HTERT RPE-1 (cell line): ENCODE measurements around the gene ARMC9.

ENCODE experiments used
- in situ Hi-C: fragments of 300-500 bp; cut with MboI; formaldehyde crosslinking; loops from 4 replicates; pipeline ENCODE4 v1.14.3; 2020; ENCODE audit warnings: low sequenced_read_pairs

Gene ARMC9

DNA sequence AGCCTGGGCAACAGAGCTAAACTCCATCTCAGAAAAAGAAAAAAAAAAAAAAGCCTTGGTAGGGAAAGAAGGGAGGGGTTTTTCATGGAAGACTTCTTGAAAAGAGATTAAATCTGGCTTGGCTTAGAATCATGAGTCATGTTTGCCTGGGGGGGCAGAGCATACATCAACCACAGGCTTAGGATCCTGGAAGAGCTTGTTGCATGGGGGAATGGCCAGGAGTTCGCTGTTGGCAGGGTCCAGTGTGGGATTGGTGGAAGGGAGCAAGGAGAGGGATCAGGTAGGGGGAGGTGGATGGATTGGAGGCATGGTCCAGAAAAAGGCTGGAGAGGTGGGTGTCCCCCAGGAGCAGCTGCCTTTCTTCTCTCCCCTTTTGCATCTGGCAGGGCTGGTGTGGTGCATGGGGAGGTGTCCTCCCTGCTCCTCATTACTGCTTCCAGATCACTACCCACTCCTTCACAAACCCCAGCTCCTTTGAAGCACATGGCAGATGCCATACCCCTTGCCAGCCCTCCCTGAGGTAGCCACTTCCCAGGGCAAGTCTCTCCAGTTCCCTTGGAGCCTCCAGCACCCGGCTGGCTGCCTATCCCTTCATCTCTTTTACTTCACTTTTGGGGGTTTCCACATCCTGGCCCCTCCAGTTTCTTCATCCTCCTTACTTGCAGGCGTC lies 2.5 kb downstream of the ARMC9 start:
- in situ Hi-C loops: no loop called here

DNA sequence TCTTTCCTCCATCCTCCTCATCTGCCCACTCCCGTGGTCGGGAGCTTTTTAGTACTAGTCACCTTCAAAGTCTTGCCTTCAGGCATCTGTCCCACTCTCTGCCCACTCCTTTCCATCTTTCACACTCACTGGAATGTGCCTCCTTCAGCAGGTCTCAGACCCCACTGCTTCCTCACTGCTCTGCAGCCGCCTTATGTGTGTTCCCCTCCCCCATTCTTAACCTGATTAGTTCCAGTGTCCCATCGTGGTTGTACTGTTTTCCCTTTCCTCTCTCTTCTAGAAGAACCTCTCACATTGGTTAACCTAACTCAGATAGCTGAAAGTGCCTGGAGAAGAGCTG lies 3.0 kb downstream of the ARMC9 start:
- in situ Hi-C loops: no loop called here

DNA sequence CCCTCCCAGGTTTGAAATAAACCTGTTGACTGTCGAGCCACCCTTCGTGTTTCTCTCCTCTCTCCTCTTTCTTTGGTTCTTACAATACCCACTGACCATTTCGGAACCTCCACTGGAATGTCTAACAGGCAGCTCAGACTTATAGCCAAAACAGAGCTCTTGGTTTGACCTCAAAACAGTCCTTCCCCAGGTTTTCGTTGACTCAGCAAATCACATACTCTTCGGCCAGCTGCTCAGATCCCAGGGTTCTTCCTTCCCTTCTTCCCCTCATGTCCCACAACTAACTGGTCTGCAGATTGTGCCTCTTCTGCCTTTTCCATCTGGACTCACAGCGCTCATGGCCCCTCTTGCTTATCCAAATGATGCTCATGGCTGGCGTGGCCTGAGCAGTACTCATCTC lies 4.7 kb downstream of the ARMC9 start:
- in situ Hi-C loops: no loop called here

- in situ Hi-C loops: no loop called here
Observed at GRCh38 chr2:231204146-231204545, 5.7 kb downstream of the ARMC9 start.

- in situ Hi-C loops: no loop called here
Observed at GRCh38 chr2:231204581-231204980, 6.2 kb downstream of the ARMC9 start.

DNA sequence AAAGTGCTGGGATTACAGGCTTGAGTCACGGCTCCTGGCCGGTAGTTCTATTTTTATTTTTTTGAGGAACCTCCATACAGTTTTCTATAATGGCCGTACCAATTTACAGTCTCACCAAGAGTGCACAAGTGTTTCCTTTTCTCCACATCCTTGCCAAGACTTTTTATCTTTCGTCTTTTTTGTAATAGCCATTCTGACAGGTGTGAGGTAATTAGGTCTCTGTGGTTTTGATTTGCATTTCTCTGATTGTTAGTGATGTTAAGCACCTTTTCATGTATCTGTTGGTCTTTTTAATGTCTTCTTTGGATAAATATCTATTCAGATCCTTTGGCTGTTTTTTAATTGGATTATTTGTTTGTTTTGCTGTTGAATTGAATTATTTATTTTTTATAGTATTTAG lies 9.3 kb downstream of the ARMC9 start:
- in situ Hi-C loops: no loop called here

DNA sequence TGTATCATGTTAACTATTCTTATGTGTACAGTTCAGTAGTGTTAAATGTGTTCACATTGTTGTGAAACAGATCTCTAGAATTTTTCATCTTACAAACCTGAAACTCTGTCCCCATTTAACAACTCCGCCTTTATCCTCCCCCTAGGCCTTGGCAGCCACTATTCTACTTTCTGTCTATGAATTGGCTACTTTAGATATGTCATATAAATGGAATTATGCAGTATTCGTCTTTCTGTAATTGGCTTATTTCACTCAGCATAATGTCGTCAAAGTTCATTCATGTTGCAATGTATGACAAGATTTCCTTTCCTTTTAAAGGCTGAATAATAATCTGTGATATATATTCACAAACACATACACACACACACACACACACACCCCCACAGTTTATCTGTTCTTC lies 12.4 kb downstream of the ARMC9 start:
- in situ Hi-C loops: no loop called here

DNA sequence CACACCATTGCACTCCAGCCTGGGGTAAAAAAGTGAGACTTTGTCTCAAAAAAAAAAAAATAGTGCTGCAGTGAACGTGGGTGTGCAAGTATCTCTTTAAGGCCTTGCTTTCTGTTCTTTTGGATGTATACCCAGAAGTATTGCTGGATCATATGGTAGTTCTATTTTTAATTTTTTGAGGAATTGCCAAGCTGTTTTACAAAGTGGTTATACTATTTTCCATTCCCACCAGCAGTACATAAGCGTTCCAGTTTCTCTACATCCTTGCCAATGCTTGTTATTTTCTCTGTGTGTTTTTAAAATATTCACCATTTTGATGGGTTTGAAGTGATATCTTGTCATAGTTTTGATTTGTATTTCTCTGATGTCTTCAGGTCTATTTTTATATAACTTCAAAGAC lies 13.1 kb downstream of the ARMC9 start:
- in situ Hi-C loops: no loop called here

DNA sequence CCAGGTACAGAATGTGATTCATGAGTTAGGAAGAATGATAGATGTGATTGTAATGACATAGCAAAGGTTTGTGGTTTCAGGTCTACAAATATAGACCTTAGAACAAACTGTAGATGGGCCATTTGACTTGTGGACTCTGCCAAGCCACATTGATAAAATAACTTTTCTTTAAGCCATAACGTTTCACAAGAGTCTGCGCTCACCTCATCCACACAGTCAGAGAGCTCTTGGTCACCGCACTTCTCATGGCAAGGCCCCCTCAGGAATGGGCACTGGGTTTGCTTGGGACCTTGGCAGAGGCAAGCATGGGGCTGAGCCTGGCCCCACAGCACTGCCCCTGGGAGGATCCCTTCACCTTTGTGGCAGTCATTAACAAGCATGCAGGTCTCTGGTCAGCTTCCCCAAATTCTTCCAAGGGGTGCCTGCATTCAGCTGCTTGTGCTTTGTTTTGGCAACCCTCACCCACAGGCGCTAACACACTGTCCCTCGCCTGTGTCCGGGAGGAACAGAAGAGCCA lies 14.0 kb downstream of the ARMC9 start:
- in situ Hi-C loops: no loop called here

GRCh38 chr2:231213931-231214642 lies 15.7 kb downstream of the ARMC9 start:
- in situ Hi-C loops: no loop called here

- in situ Hi-C loops: no loop called here
Observed at GRCh38 chr2:231218366-231218765, 19.9 kb downstream of the ARMC9 start.

GRCh38 chr2:231219289-231219688 lies 20.9 kb downstream of the ARMC9 start:
- in situ Hi-C loops: no loop called here

GRCh38 chr2:231221761-231222160 lies 23.3 kb downstream of the ARMC9 start:
- in situ Hi-C loops: no loop called here

GRCh38 chr2:231222318-231223000 lies 24.0 kb downstream of the ARMC9 start:
- in situ Hi-C loops: no loop called here

GRCh38 chr2:231223001-231223375 lies 24.6 kb downstream of the ARMC9 start:
- in situ Hi-C loops: no loop called here

GRCh38 chr2:231223458-231223976 lies 25.1 kb downstream of the ARMC9 start:
- in situ Hi-C loops: no loop called here

DNA sequence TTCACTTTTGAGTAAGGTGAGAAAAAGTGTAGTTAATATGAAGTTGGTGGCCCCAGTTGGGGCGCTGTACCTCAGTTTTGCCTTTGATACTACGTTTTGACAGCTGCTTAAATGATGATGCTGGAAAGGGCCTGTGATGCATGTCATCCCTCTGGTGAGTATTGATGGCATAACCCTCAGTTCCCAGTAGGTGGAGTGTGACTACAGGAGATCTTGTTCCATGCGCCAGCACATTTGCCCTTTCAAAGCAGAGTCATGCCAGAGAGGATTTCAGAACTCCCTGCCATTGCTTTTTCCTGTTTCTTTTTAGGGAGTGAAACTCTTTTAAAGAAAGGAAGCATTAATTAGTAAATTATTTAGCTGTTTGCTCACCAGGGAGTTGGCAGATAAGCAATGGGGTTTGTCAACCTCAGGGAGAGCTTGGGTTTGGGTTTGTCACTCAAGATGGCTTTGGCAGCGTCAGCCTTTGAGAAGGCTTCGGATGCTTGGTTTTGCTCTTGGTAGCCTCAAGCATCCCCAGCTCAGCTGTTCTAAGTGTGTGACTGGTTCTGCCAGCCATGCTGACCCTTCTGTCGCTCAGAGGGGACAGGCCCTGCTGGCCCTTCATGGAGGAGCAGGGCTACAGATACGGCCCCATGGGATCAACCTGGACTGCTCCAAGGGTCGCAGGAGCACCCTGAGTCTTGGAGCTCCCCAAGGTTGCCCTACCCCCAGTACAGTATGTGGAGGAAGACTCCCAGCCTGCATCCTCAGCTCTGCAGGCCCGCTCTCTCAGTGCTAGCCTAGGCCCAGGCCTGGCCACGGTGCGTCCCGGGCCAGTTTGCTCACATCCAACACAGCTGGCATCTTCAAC lies 29.1 kb downstream of the ARMC9 start:
- in situ Hi-C loops: no loop called here

DNA sequence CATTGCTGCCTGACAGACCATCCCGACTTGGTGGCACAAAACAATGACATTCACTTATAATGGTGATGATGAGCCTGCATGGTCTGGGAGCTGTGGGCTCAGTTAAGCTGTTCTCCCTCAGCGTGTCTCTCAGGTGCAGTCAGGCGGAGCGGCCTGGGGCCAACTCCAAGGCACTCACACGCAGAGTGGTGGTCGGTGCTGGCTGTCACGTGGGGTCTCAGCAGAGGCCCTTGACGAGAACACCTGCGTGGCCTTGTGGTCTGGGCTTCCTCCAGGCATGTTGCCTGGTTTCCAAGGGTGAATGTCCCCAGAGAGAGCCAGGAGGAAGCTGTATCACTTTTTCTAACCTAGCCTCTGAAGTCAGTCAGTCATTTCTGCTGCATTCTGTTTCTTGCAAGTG lies 29.8 kb downstream of the ARMC9 start:
- in situ Hi-C loops: no loop called here

GRCh38 chr2:231228974-231229529 lies 30.6 kb downstream of the ARMC9 start:
- in situ Hi-C loops: no loop called here

DNA sequence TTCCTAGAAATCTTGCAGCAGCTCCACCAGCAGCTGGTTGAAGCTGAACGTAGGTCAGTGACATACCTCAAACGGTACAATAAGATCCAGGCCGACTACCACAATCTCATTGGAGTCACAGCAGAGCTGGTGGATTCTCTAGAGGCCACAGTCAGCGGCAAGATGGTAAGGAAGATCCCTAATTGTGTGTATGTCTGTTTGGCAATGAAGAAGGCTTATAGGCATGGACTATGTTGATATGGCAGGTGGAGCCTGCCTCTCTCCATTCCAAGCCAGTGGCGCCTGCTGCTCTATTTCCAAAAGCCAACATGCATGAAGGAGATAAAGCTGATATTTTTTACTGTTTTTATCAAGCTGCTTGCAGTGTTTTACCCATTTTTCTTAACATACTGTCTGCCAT lies 36.8 kb downstream of the ARMC9 start:
- in situ Hi-C loops: no loop called here

DNA sequence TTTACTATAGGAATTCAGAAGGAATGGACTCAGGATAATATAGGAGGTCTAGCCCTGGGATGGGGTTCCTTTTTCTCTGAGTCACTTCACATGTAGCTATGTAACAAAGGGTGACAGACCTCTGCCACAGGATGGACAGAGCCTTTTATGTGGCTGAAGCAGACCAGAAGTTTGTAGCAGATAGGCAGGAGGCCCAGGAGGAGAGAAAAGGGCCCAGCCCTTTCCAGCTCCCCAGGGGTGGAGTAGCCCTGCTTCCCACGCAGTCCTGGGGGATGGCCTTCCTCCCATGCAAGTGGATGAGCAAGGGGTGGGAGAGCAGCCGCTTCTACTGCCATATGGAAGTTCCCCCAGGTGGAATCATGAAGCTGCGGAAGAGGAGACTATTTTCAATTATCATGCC lies 40.3 kb downstream of the ARMC9 start:
- in situ Hi-C loops: no loop called here
